Cerebellar nuclear complex (tissue), 1 donor: ENCODE results near the gene OSGEPL1.
"Not testable (repeated sequence)": the region's sequence is repeated elsewhere in the genome, so short reads cannot be mapped to it uniquely, and the experiment has no call there.

Experiments used
- DNase-seq, 2 experiments: peaks; one replicate each; lab custom pipeline; 2025; lab: John Stamatoyannopoulos, UW

The OSGEPL1 gene

GRCh38 chr2:189729430-189729829 is 33.2 kb downstream of the OSGEPL1 start:
- DNase-seq = no peak

DNA sequence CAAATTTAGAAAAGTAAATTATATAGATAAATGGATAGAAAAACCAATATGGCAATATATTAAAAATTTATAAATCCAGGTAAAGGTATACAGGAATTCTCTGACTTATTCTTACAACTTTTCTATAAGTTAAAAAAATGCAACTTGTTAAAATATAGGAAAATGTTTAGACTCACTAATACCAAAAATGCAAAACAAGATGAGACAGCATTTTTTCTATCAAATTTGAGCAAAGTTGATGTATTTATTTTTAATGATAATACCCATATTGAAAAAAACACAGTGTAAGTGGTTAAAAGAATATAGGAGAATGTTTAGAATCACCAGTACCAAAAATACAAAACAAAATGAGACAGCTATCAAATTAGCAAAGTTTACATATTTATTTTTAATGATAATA is 35.7 kb downstream of the OSGEPL1 start:
- no peak for DNase-seq

DNA sequence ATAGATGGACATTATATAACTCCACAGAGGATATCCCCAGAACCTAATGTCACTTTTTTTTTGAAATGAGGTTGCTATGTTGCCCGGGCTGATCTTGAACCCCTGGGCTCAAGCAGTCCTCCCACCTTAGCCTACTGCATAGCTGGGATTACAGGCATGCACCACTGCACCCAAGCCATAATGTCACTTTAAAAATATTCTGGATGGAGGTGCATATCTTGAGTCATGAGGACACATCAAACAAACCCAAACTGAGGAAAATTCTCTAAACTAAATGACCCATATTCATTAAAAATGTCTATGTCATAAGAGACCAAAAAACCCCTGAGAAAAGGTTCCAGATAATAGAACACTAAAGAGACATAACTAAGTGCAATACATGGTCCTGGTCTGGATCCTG is 36.3 kb downstream of the OSGEPL1 start:
- DNase-seq = no peak

DNA sequence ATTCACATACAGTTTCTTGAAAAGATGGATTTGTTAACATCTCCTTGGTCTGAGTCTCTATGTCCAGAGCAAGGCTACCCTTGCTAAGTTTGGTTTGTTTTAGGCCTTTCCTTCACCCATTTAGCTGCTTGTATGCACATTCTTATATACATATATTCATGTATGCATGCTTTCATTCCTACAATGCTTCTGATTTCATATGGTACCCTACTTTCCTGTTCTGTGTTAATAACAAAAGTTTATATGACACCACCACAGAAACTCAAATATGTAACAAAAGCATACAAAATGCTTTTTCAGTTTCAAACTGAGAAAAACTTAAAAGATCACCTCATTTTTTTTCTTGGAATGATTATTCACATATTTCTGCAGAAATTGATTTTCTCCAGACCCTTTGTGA is 39.4 kb downstream of the OSGEPL1 start:
- DNase-seq = no peak

- DNase-seq = no peak
Observed at GRCh38 chr2:189719571-189719970, 43.0 kb downstream of the OSGEPL1 start.

DNA sequence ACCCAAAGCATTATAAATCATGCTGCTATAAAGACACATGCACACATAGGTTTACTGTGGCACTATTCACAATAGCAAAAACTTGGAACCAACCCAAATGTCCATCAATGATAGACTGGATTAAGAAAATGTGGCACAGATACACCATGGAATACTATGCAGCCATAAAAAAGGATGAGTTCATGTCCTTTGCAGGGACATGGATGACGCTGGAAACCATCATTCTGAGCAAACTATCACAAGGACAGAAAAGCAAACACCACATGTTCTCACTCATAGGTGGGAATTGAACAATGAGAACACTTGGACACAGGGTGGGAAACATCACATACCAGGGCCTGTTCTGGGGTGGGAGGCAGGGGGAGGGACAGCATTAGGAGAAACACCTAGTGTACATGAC is 45.0 kb downstream of the OSGEPL1 start:
- not testable (repeated sequence) for DNase-seq

GRCh38 chr2:189709501-189710221 is 52.9 kb downstream of the OSGEPL1 start:
- no peak for DNase-seq

DNA sequence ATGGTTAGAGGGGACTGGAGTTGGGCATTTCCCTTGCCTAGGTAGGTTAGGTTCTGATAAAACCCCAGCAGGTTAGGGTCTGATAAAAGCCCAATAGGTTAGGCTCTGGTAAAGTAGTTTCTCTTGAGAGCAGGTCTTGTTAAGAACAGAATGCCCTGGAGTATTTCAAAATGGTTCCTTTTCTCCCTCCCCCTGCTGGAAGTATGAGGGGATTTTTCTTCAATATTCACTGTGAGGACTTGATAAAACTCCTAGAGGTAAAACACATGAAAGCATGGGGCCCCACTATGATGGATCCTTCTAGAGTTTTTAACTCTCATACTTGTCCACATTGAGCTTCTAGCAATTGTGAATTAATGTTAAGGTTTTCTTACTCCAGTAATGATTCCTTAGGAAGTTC is 60.5 kb downstream of the OSGEPL1 start:
- DNase-seq = no peak

GRCh38 chr2:189700681-189701080 is 61.9 kb downstream of the OSGEPL1 start:
- DNase-seq = no peak

DNA sequence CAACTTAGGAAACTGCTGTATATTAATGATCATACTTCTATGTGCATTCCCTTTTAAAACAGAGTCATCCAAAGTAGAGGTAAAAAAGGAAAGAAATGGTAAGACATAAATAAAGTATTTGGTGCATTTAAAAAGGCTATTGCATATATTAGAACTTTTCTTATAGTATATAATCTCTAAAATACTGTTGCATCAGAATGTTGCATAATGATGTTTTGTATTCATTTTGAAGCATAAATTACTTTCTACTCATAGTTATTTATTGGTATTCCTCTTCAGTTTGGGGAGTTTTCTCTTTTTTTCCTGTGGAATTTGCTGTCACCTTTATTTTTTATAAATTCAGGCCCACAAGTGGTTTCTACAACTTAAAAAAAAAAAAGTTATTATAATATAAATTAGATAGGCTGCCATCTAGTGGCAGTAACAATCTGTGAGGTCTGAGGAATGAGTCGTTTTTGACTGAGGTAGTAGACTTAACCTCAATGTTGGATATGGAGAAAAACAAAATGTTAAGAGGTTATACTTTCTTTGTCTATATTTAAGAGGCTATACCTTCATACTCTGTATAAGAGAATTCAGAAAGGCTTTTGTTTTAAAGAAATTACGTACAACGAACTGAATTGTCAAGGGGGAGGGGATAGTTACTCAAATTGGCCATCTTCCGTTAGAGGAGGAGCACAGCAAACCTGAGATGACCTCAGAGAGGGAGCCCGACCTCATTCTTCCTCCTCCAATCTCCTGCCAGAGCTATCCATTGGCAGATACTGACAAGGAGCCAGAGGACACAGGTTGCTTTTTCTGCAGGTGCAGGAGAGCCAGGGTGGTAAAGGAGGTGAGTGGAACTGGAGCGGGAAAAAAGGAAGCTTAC is 64.3 kb downstream of the OSGEPL1 start:
- peak; percentile 47 to 74 for DNase-seq
